Epidermal melanocyte (primary cell): ENCODE results near the gene RPL18A.
A peak's percentile ranks its signal among the peaks of the same experiment; 100 is the strongest.

ENCODE experiments used
- DNase-seq: peaks from one replicate; pipeline ENCODE4 v3.0.0; 2011; ENCODE audit warnings: low spot score; ENCODE audit not compliant: insufficient read length

The RPL18A gene

DNA sequence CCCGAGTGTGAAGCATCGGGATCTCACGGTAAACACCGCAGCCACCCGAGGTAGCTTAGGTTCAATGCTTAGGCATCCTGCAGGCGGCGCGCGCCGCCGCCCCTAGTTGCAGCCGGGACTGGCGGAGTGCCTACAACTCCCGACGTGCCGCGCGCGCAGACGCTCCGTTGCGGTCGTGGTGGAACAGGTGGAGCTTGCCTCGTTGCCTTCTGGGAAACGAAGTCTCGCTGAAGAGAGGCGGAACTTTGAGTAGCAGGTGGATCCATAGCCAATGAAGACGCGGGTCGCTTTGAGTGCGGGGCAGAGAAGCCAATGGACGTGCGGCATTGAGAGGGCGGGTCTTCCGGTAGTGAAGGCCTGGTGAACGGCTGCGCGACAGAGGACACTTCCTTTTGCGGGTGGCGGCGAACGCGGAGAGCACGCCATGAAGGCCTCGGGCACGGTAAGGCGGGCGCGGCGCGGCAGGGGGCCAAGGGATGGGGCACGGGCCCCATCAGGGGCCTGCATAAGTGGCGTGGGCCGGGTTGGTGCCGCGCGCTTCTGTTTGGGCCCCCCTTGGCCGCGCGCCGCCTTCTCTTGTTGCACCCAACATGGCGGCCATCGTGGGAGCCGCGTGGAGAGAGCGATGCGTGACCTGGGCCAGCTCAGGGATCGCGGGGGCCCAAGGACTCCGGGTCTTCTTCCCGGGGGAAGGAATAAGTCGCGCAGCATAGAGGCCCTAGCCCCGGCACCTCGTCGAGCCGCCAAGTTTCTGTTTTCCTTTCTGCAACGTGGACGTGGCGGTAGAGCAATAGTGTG, at the start of gene RPL18A:
Gene RPL18A (plus strand): TSS at position 378 of the 798 bp plus-strand sequence. CDS start 47 bp downstream, at position 425.
- peak; percentile 96 for DNase-seq

- DNase-seq, result no peak
Observed at GRCh38 chr19:17811103-17811502, 48.6 kb upstream of the RPL18A start.

GRCh38 chr19:17811681-17812080, 48.0 kb upstream of the RPL18A start:
- no peak for DNase-seq

DNA sequence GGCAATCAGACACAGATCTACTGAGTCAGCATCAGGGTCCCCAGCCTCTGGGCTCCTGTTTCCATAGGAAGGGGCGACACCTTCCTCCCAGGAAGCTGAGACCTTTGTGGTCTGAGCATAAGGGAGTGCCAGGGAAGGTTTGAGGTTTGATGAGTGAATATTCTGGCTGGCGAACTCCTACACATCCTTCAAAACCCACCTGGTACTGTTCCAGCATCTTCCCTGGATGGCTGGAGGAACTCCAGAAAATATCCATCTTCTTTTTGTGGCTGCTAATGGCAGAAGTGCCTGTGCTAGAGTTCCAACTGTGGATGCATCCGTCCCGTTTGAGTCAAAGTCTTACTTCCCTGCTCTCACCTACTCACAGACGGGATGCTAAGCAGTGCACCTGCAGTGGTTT, 47.6 kb upstream of the RPL18A start:
- DNase-seq, result no peak

DNA sequence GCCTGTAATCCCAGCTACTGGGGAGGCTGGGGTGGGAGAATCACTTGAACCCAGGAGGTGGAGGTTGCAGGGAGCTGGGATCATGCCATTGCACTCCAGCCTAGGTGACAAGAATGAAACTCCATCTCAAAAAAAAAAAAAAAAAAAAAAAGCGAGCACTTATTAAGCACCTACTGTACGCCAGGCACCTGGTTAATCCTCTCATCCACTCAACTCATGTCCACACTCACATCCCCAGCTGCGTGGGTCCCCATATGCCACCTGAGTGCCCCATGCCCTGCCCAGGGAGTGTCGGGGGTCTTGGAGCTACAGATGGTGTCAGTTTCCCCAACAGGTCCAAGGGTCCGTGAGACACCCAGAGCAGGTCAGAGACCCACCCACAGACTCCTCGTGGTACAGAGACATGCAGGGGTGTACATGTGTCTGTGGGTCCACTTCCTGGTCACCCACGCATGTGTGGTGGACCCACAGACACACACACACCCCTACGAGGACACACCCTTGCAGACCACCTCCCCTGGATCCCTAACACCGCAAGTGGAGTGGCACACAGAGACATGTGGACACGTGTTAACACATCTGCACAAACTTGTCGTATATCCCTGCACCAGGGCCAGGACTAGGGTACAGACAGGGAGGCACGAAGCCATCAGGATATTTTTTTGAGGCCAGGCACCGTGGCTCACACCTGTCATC, 41.9 kb upstream of the RPL18A start:
- DNase-seq, result no peak

DNA sequence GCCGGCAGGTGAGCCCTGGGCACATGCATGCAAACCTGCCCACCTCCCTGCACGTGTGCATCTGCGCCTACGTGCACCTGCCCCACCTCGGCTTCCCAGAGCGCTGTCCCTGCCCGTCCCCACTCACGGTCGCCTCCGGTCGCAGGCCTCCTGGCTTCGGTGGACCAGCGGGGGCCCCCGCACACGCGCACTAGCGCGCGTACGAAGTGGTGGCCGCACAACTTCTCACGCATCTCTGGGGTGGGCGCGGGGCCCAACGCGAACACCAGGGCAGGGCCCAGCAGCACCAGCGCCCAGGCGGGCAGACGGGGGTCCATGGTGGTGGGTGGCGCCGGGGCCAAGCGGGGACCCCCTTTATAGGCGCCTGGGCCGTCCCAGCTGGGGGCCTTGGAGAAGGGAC, 38.5 kb upstream of the RPL18A start, which contains the start of gene INSL3:
Gene INSL3 (minus strand): TSS at position 330 of the 400 bp plus-strand sequence. CDS start 13 bp downstream, at position 317.
- DNase-seq, result no peak

GRCh38 chr19:17824339-17824738, 35.4 kb upstream of the RPL18A start:
- DNase-seq, result no peak

DNA sequence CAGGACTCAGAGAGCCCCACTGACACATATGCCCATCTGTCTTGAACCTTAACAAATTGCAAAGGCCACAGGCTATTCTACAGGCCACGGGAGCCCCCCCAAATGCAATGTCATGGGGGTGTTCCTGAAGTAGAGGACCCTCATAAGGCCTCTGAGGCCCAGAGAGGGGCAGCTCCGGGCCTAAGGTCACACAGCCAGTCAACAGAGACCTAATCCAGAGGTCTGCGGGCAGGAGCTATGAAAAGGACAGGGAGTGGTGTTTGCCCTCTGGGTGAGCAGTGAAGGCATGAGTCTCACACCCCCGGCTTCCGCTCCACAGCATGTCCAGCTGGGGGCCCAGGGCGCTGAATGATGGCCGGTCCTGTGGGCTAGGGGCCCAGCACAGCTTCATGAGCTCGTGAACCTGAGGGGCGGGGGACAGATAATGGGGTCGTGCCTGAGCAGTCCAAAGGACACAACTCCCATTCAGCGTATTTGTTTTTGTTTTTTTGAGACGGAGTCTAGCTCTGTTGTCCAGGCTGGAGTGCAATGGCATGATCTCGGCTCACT, 33.1 kb upstream of the RPL18A start:
- no peak for DNase-seq

GRCh38 chr19:17829855-17830566, 29.7 kb upstream of the RPL18A start:
- DNase-seq, result no peak

GRCh38 chr19:17830567-17831418, 28.9 kb upstream of the RPL18A start:
- peak; percentile 42 for DNase-seq

- no peak for DNase-seq
Observed at GRCh38 chr19:17831419-17831888, 28.3 kb upstream of the RPL18A start.

- DNase-seq, result no peak
Observed at GRCh38 chr19:17832443-17833208, 27.1 kb upstream of the RPL18A start.

- no peak for DNase-seq
Observed at GRCh38 chr19:17834350-17835181, 25.1 kb upstream of the RPL18A start.

- DNase-seq, result no peak
Observed at GRCh38 chr19:17835182-17836006, 24.3 kb upstream of the RPL18A start.

DNA sequence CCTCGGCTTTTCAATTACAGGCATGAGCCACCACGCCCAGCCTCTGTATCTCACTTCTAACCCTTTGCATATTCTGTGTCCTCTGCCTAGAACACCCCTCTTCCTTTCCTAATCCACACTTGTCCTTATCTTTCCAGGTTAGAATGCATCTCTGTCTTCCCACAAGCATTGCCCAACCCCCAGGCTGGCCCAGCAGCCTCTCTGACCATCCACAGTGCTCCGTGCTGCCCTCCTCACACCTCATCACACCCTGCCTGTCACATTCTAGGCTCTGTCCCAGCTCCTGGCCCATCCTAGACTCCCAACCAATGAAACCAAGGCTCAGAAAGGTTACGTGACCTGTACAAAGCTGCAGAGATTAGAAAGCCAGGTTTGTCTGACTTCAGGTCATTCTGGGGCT, 23.2 kb upstream of the RPL18A start:
- DNase-seq, result no peak

DNA sequence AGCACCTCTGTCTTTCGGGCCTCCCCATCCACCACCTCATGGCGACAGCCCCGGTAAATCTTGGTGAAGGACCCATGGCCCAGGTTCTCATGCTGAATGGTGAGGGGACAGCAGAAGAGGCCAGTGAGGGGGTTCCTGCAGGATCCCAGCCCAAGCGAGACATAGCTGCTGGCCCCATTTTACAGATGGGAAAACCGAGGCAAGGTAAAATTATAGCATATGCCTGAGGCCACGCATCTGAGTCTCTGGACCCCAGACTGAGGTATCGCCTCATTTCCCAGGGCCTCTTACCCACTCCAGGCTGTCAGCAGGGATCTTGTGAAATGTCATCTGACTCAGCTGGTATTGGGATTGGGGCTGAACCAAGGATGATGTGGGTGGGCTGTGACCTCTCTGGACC, 21.7 kb upstream of the RPL18A start:
- no peak for DNase-seq

GRCh38 chr19:17840019-17840418, 19.7 kb upstream of the RPL18A start:
- no peak for DNase-seq

GRCh38 chr19:17841371-17841809, 18.3 kb upstream of the RPL18A start:
- DNase-seq, result no peak
